Activated CD4-positive, CD25-positive, alpha-beta regulatory T cell treated with anti-CD3 and anti-CD28 coated beads, Interleukin-2, amount 50 U/mL, for 24 hours (primary cell): ENCODE results near the gene MGME1.

Experiments used
- ATAC-seq, 2 donors: fragments of 150-1000 bp; cut with Tn5 transposase; one replicate each; pipeline ENCODE4 v1.10.0; 2021; ENCODE audit warnings: mild to moderate bottlenecking in 1 of 2, moderate library complexity in 1 of 2

Gene MGME1

GRCh38 chr20:17968366-17969277, at the start of gene MGME1, which contains the start of gene SNX5:
TSS of gene MGME1 (plus strand) at chr20:17969018. CDS start at chr20:17969860, 842 bp downstream.
TSS of gene SNX5 (minus strand) at chr20:17968794. CDS start at chr20:17968425, 369 bp downstream.
- peak; percentile 94 to 95 for ATAC-seq

- ATAC-seq = no peak
These were observed 49.7 kb upstream of the MGME1 start for GRCh38 chr20:17919149-17919548.

- ATAC-seq = no peak
These were observed 47.0 kb upstream of the MGME1 start for GRCh38 chr20:17921774-17922173.

GRCh38 chr20:17925141-17925939, 43.5 kb upstream of the MGME1 start:
- ATAC-seq = no peak

- ATAC-seq = no peak
These were observed 42.9 kb upstream of the MGME1 start for GRCh38 chr20:17925940-17926300.

- no peak for ATAC-seq
These were observed 40.6 kb upstream of the MGME1 start for GRCh38 chr20:17928211-17928611.

GRCh38 chr20:17928633-17929311, 40.0 kb upstream of the MGME1 start:
- no peak for ATAC-seq

- no peak for ATAC-seq
These were observed 37.3 kb upstream of the MGME1 start for GRCh38 chr20:17931513-17931912.

- ATAC-seq = no peak
These were observed 36.4 kb upstream of the MGME1 start for GRCh38 chr20:17932396-17932795.

- ATAC-seq = no peak
These were observed 35.7 kb upstream of the MGME1 start for GRCh38 chr20:17933121-17933520.

- no peak for ATAC-seq
These were observed 35.1 kb upstream of the MGME1 start for GRCh38 chr20:17933711-17934110.

GRCh38 chr20:17934141-17934862, 34.5 kb upstream of the MGME1 start:
- ATAC-seq = no peak

- no peak for ATAC-seq
These were observed 33.6 kb upstream of the MGME1 start for GRCh38 chr20:17935186-17935585.

GRCh38 chr20:17935761-17936160, 33.1 kb upstream of the MGME1 start:
- ATAC-seq = no peak

GRCh38 chr20:17936286-17936760, 32.5 kb upstream of the MGME1 start:
- no peak for ATAC-seq

- ATAC-seq = no peak
These were observed 31.8 kb upstream of the MGME1 start for GRCh38 chr20:17936761-17937732.

GRCh38 chr20:17938871-17939619, 29.8 kb upstream of the MGME1 start:
- peak; percentile 78 to 86 for ATAC-seq

GRCh38 chr20:17939622-17940223, 29.1 kb upstream of the MGME1 start:
- no peak for ATAC-seq

- no peak for ATAC-seq
These were observed 28.4 kb upstream of the MGME1 start for GRCh38 chr20:17940224-17940971.
